ENCODE measurements around the gene PARK7.

Gene PARK7

GRCh38 chr1:7985851-7986612, 24.5 kb downstream of the PARK7 start:
- DNase-seq: no peak

GRCh38 chr1:7987528-7987927, 26.0 kb downstream of the PARK7 start:
- DNase-seq: no peak

- DNase-seq: no peak
Measured at GRCh38 chr1:7988576-7988975, 27.1 kb downstream of the PARK7 start.

GRCh38 chr1:7989762-7990428, 28.4 kb downstream of the PARK7 start:
- no peak for DNase-seq

GRCh38 chr1:7991504-7992440, 30.3 kb downstream of the PARK7 start:
- no peak for DNase-seq

- DNase-seq: no peak
Measured at GRCh38 chr1:7992885-7993284, 31.4 kb downstream of the PARK7 start.

- DNase-seq: no peak
Measured at GRCh38 chr1:7993593-7994479, 32.3 kb downstream of the PARK7 start.

GRCh38 chr1:7994827-7995226, 33.3 kb downstream of the PARK7 start:
- DNase-seq: no peak

- DNase-seq: no peak
Measured at GRCh38 chr1:7995437-7995836, 33.9 kb downstream of the PARK7 start.

GRCh38 chr1:8002329-8002910, 40.9 kb downstream of the PARK7 start:
- no peak for DNase-seq

- DNase-seq: no peak
Measured at GRCh38 chr1:8002921-8003320, 41.4 kb downstream of the PARK7 start.

GRCh38 chr1:8003438-8004112, 42.1 kb downstream of the PARK7 start:
- DNase-seq: no peak

- DNase-seq: peak; percentile 36
Measured at GRCh38 chr1:8004113-8004802, 42.7 kb downstream of the PARK7 start.

- DNase-seq: peak; percentile 63
Measured at GRCh38 chr1:8004803-8005573, 43.5 kb downstream of the PARK7 start.

- no peak for DNase-seq
Measured at GRCh38 chr1:8006037-8006963, 44.8 kb downstream of the PARK7 start.

- no peak for DNase-seq
Measured at GRCh38 chr1:8009043-8010002, 47.8 kb downstream of the PARK7 start.

GRCh38 chr1:8010080-8010664, 48.7 kb downstream of the PARK7 start:
- DNase-seq: no peak
